ENCODE results near the gene LATS2.
"Not testable (repeated sequence)": the region's sequence is repeated elsewhere in the genome, so short reads cannot be mapped to it uniquely, and the experiment has no call there.

The LATS2 gene

GRCh38 chr13:20953245-20953931 lies 108.0 kb downstream of the LATS2 start:
- DNase-seq, result no peak

- no peak for DNase-seq
These were observed 108.5 kb downstream of the LATS2 start for GRCh38 chr13:20952838-20953237.

GRCh38 chr13:20948001-20948400 lies 113.4 kb downstream of the LATS2 start:
- DNase-seq, result not testable (repeated sequence)

- peak; percentile 29 for DNase-seq
These were observed 115.4 kb downstream of the LATS2 start for GRCh38 chr13:20945952-20946383.

- peak; percentile 46 for DNase-seq
These were observed 118.3 kb downstream of the LATS2 start for GRCh38 chr13:20942938-20943559.

- DNase-seq, result not testable (repeated sequence)
These were observed 120.9 kb downstream of the LATS2 start for GRCh38 chr13:20940511-20940910.

- DNase-seq, result no peak
These were observed 121.3 kb downstream of the LATS2 start for GRCh38 chr13:20940083-20940482.

GRCh38 chr13:20939662-20940061 lies 121.7 kb downstream of the LATS2 start:
- DNase-seq, result no peak

- no peak for DNase-seq
These were observed 123.1 kb downstream of the LATS2 start for GRCh38 chr13:20938302-20938701.

- DNase-seq, result no peak
These were observed 133.7 kb downstream of the LATS2 start for GRCh38 chr13:20927596-20928257.

- DNase-seq, result not testable (repeated sequence)
These were observed 136.0 kb downstream of the LATS2 start for GRCh38 chr13:20925395-20925790.

- DNase-seq, result peak; percentile 56
These were observed 136.5 kb downstream of the LATS2 start for GRCh38 chr13:20924758-20925394.

- no peak for DNase-seq
These were observed 138.1 kb downstream of the LATS2 start for GRCh38 chr13:20923272-20923671.
